ENCODE results near the gene TRMO. TPM values are rescaled to one million over a fixed set of nuclear protein-coding genes. Genes with fewer than 3 reads are reported as not detected.
A peak's percentile ranks its signal among the peaks of the same experiment; 100 is the strongest.
"Not testable (repeated sequence)": the region's sequence is repeated elsewhere in the genome, so short reads cannot be mapped to it uniquely, and the experiment has no call there.

TRMO gene
- total and polyA plus RNA-seq, 12 donors, result 4.4 to 12.8 (median 7.8) TPM

DNA sequence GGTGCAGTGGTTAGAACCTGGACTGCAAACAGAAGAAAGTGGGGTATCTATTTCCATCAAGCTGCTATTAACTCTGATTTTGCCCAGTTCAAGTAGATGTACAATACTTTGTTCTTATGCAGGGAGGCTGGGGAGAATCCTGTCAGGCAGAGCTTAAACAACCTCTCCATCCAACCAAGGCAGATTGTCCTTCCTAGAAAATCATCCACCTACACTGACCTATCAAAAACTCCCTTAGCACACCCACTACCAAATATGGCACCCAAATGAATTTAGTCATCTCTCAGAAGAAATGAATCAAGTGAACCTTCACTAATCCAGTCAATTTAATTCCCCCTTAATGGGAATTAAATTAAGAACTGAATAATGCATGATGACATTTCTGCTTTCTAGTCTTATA is 34.0 kb upstream of the TRMO start:
- Histone ChIP-seq H3K27ac (no peak overlapping the region), H3K36me3 (no peaks in the 10 kb centered on the region), H3K9me3 (no peaks in the 10 kb centered on the region), H3K4me3 (no peak overlapping the region), H3K27me3 (peaks cover 0 to 10% (median under 1%) of the 10 kb centered on the region in 7 donors), H3K4me1 (no peaks in the 10 kb centered on the region)
- intact Hi-C loops (cut with DNase I), result no loop called here
- no peak for DNase-seq
- ATAC-seq, result no peak
- TF ChIP-seq, protein P1, sequence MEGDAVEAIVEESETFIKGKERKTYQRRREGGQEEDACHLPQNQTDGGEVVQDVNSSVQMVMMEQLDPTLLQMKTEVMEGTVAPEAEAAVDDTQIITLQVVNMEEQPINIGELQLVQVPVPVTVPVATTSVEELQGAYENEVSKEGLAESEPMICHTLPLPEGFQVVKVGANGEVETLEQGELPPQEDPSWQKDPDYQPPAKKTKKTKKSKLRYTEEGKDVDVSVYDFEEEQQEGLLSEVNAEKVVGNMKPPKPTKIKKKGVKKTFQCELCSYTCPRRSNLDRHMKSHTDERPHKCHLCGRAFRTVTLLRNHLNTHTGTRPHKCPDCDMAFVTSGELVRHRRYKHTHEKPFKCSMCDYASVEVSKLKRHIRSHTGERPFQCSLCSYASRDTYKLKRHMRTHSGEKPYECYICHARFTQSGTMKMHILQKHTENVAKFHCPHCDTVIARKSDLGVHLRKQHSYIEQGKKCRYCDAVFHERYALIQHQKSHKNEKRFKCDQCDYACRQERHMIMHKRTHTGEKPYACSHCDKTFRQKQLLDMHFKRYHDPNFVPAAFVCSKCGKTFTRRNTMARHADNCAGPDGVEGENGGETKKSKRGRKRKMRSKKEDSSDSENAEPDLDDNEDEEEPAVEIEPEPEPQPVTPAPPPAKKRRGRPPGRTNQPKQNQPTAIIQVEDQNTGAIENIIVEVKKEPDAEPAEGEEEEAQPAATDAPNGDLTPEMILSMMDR (IDR thresholded peaks at IDR 0.05), result no peak

DNA sequence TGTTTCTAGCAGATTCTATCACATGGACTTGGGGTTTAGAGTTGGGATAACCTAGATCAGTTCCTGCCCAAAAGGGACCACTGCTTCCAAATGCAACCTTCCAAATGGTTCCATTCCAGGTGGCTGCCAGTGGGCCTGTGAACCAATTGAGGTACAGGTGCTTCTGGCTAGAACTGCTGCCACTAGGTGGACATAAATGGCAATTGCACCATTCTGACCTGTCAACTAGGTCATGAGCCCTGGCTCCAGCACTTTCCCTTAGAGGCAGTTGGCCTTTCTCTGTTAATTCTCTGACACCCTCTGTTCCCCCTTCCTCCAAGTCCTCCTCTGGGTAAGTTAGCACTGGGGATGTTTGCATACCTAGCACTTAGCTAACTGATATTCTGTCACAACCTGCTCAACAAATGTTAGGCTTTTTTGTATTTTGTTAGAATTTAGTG is 32.3 kb upstream of the TRMO start:
- peaks cover 0 to 6% (median 0%) of the 10 kb centered on the region in 11 donors for H3K9me3 ChIP-seq
- no peak overlapping the region for H3K27ac ChIP-seq
- no peaks in the 10 kb centered on the region for H3K4me1 ChIP-seq
- H3K36me3 ChIP-seq, result no peaks in the 10 kb centered on the region
- TF ChIP-seq, protein P1 (IDR thresholded peaks at IDR 0.05), result peak in 8 of 9 donors; percentile 20 to 62 (median 52)
- intact Hi-C loops (cut with DNase I), result no loop called here
- DNase-seq (no peak), ATAC-seq (peak in 2 of 8 donors; percentile 54 to 57)
- peaks cover 0 to 24% (median 9%) of the 10 kb centered on the region in 7 donors for H3K27me3 ChIP-seq
- H3K4me3 ChIP-seq, result no peak overlapping the region

DNA sequence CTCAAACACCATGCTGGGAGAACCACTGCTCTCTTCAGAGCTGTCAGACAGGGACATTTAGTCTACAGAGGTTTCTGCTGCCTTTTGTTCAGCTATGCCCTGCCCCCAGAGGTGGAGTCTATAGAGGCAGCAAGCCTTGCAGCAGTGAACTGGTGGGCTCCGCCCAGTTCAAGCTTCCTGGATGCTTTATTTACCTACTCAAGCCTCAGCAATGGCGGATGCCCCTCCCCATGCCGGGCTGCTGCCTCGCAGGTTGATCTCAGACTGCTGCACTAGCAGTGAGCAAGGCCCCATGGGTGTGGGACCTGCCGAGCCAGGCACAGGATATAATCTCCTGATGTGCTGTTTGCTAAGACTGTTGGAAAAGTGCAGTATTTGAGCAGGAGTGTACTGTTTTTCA is 28.6 kb upstream of the TRMO start:
- H3K36me3 ChIP-seq; intact Hi-C loops (cut with DNase I); H3K4me3 ChIP-seq; H3K27ac ChIP-seq; DNase-seq; H3K9me3 ChIP-seq; ATAC-seq; H3K4me1 ChIP-seq: not testable (repeated sequence)
- peaks cover 0 to 24% (median 9%) of the 10 kb centered on the region in 7 donors for H3K27me3 ChIP-seq
- WGBS, 2 donors, result 83 to 87% methylated on average over 5 of the region's 5 CpGs

GRCh38 chr9:97947094-97947493 is 24.8 kb upstream of the TRMO start:
- H3K27ac ChIP-seq; H3K4me1 ChIP-seq; H3K36me3 ChIP-seq; H3K4me3 ChIP-seq; ATAC-seq; H3K9me3 ChIP-seq; intact Hi-C loops (cut with DNase I); DNase-seq: not testable (repeated sequence)
- 55 to 63% methylated on average over 2 of the region's 2 CpGs for WGBS, 2 donors
- peaks cover 0 to 33% (median 10%) of the 10 kb centered on the region in 7 donors for H3K27me3 ChIP-seq

- H3K4me1 ChIP-seq; ATAC-seq; H3K9me3 ChIP-seq; intact Hi-C loops (cut with DNase I); H3K27ac ChIP-seq; H3K4me3 ChIP-seq; DNase-seq; H3K36me3 ChIP-seq: not testable (repeated sequence)
- peaks cover 0 to 20% (median 3%) of the 10 kb centered on the region in 7 donors for H3K27me3 ChIP-seq
- WGBS, 2 donors, result 78 to 84% methylated on average over 2 of the region's 2 CpGs
These were observed 23.2 kb upstream of the TRMO start for GRCh38 chr9:97945470-97945869.

DNA sequence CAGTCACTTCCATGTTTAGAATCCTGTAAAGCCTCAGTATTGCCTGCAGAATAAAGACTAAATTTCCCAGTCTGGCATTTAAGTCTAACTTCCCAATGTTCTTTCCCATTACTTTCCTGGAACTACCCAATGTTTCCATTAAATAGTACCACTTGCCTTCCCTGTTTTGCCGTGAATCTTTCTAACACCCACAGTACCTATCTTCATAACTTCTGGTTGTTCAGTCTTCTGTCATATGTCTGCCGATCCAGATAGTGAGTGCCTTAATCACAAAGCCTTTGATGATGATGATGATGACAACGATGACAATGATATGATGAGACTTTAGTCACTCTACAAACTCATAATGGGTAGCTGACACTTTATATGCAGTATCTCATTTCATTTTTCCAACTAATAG is 22.3 kb upstream of the TRMO start:
- peaks cover 0 to 18% (median 0%) of the 10 kb centered on the region in 7 donors for H3K27me3 ChIP-seq
- no peaks in the 10 kb centered on the region for H3K36me3 ChIP-seq
- WGBS, 2 donors, result 71 to 79% methylated on average over 3 of the region's 3 CpGs
- DNase-seq, result no peak
- ATAC-seq, result no peak
- H3K9me3 ChIP-seq, result no peaks in the 10 kb centered on the region
- no peaks in the 10 kb centered on the region for H3K4me1 ChIP-seq
- TF ChIP-seq, protein P1 (IDR thresholded peaks at IDR 0.05), result no peak
- H3K4me3 ChIP-seq, result no peak overlapping the region
- intact Hi-C loops (cut with DNase I), result no loop called here
- no peak overlapping the region for H3K27ac ChIP-seq

Data from heart right ventricle (tissue), 16 donors.